Measurements from ENCODE around the gene OCIAD2. TPM values are rescaled to one million over a fixed set of nuclear protein-coding genes. Genes with fewer than 3 reads are reported as not detected.

OCIAD2 gene
- total RNA-seq, 1 donor from 2014 or later, result 73.1 TPM

DNA sequence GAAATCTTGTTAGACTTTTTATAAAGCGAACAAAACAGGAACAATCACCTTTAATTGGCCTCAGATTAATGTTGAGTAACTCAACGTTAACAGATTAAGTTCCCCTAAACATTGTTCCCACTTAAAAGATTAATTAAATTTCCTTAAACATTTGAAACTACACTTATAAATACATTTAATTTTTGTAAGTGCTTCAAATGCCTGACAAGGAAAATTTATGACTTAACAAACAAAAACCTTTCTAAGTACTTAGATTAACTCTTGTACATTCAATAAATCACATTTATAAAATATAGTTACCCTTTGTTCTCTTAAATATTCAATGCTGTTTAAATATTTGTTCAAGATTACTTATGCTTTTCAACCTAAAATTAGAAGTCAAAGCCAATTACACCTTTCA lies 39.4 kb upstream of the OCIAD2 start:
- TF ChIP-seq CTCF (IDR thresholded peaks at IDR 0.05; ENCODE audit: unreplicated experiment), result no peak
- H3K27ac Mint-ChIP-seq, result no peak overlapping the region
- H3K4me3 Mint-ChIP-seq, result no peak overlapping the region
- H3K36me3 Mint-ChIP-seq, result no peaks in the 10 kb centered on the region
- DNase-seq (ENCODE audit: low spot score in 2 of 2, unreplicated experiment in 2 of 2), result no peak
- H3K4me1 Mint-ChIP-seq, result peaks cover 3% of the 10 kb centered on the region
- H3K27me3 Mint-ChIP-seq (ENCODE audit: low read depth), result peaks cover 11% of the 10 kb centered on the region
- no peaks in the 10 kb centered on the region for H3K9me3 Mint-ChIP-seq

- Mint-ChIP-seq H3K36me3 (no peaks in the 10 kb centered on the region), H3K4me1 (peaks cover 3% of the 10 kb centered on the region), H3K27ac (no peak overlapping the region), H3K9me3 (no peaks in the 10 kb centered on the region), H3K27me3 (ENCODE audit: low read depth) (peaks cover 15% of the 10 kb centered on the region), H3K4me3 (no peak overlapping the region)
- no peak for DNase-seq (ENCODE audit: low spot score in 2 of 2, unreplicated experiment in 2 of 2)
- peak; percentile 50 for TF ChIP-seq CTCF (IDR thresholded peaks at IDR 0.05; ENCODE audit: unreplicated experiment)
Observed at GRCh38 chr4:48944756-48945241, 38.2 kb upstream of the OCIAD2 start.

- H3K4me3 Mint-ChIP-seq, result no peak overlapping the region
- H3K9me3 Mint-ChIP-seq, result no peaks in the 10 kb centered on the region
- no peak for TF ChIP-seq CTCF (IDR thresholded peaks at IDR 0.05; ENCODE audit: unreplicated experiment)
- H3K36me3 Mint-ChIP-seq, result no peaks in the 10 kb centered on the region
- H3K4me1 Mint-ChIP-seq, result peaks cover 3% of the 10 kb centered on the region
- H3K27ac Mint-ChIP-seq, result no peak overlapping the region
- DNase-seq (ENCODE audit: low spot score in 2 of 2, unreplicated experiment in 2 of 2), result no peak
- peaks cover 15% of the 10 kb centered on the region for H3K27me3 Mint-ChIP-seq (ENCODE audit: low read depth)
Observed at GRCh38 chr4:48944252-48944651, 37.7 kb upstream of the OCIAD2 start.

GRCh38 chr4:48943387-48943786 lies 36.8 kb upstream of the OCIAD2 start:
- Mint-ChIP-seq H3K27ac (no peak overlapping the region), H3K9me3 (no peaks in the 10 kb centered on the region), H3K27me3 (ENCODE audit: low read depth) (peaks cover 15% of the 10 kb centered on the region), H3K4me1 (peaks cover 3% of the 10 kb centered on the region), H3K4me3 (no peak overlapping the region), H3K36me3 (no peaks in the 10 kb centered on the region)
- no peak for TF ChIP-seq CTCF (IDR thresholded peaks at IDR 0.05; ENCODE audit: unreplicated experiment)
- DNase-seq (ENCODE audit: low spot score in 2 of 2, unreplicated experiment in 2 of 2), result no peak

- no peak for DNase-seq (ENCODE audit: low spot score in 2 of 2, unreplicated experiment in 2 of 2)
- Mint-ChIP-seq H3K9me3 (peaks cover 4% of the 10 kb centered on the region), H3K4me3 (no peak overlapping the region), H3K27ac (no peak overlapping the region), H3K27me3 (ENCODE audit: low read depth) (peaks cover 15% of the 10 kb centered on the region), H3K4me1 (no peaks in the 10 kb centered on the region), H3K36me3 (no peaks in the 10 kb centered on the region)
- TF ChIP-seq CTCF (IDR thresholded peaks at IDR 0.05; ENCODE audit: unreplicated experiment), result no peak
Observed at GRCh38 chr4:48939785-48940184, 33.2 kb upstream of the OCIAD2 start.

DNA sequence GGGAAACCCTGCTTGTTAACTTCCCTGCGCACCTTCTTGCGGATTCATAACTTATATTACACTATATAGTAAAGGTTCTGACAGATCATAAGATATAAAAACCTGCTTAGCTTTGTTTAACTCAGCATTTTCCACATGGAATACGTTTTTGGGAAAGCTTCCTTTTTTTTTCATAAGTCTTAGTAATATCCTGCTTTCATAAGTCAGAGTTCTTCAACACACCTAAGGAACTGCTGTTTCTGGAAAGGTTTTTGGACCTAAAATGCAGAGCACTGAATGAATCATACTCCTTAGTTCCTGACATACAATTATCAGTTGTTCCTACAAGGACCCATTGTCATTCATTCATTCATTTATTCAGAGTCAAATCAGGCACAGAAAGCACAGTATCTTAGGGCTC lies 32.3 kb upstream of the OCIAD2 start:
- H3K9me3 Mint-ChIP-seq, result peaks cover 4% of the 10 kb centered on the region
- TF ChIP-seq CTCF (IDR thresholded peaks at IDR 0.05; ENCODE audit: unreplicated experiment), result no peak
- no peak overlapping the region for H3K4me3 Mint-ChIP-seq
- no peaks in the 10 kb centered on the region for H3K36me3 Mint-ChIP-seq
- H3K27me3 Mint-ChIP-seq (ENCODE audit: low read depth), result peaks cover 15% of the 10 kb centered on the region
- no peak for DNase-seq (ENCODE audit: low spot score in 2 of 2, unreplicated experiment in 2 of 2)
- H3K27ac Mint-ChIP-seq, result no peak overlapping the region
- no peaks in the 10 kb centered on the region for H3K4me1 Mint-ChIP-seq

Measured in mesothelial cell of epicardium (in vitro differentiated cells).